ENCODE results near the gene STON2. TPM values are rescaled to one million over a fixed set of nuclear protein-coding genes. Genes with fewer than 3 reads are reported as not detected.

Gene STON2
- total and polyA plus RNA-seq, 4 donors: 1.9 to 30.0 (median 7.3) TPM

- no peak overlapping the region for H3K4me3 ChIP-seq (ENCODE audit: low read depth in 1 of 3, low read length in 3 of 3)
- no peaks in the 10 kb centered on the region for H3K27me3 ChIP-seq (ENCODE audit: control insufficient read depth in 4 of 4, insufficient read depth in 4 of 4, low read length in 3 of 4)
- no peaks in the 10 kb centered on the region for H3K36me3 ChIP-seq (ENCODE audit: control insufficient read depth in 4 of 4, insufficient read depth in 3 of 4, low read depth in 1 of 4, low read length in 3 of 4)
- DNase-seq (ENCODE audit: low spot score): no peak
- no peak for TF ChIP-seq ATF3 (IDR thresholded peaks at IDR 0.05)
- no peak for TF ChIP-seq CTCF (IDR thresholded peaks at IDR 0.05; ENCODE audit: low read depth, low read length, missing input control)
- TF ChIP-seq YY1 (IDR thresholded peaks at IDR 0.05): no peak
- no peak for TF ChIP-seq RAD21 (IDR thresholded peaks at IDR 0.05)
- TF ChIP-seq JUND (IDR thresholded peaks at IDR 0.05): no peak
- TF ChIP-seq, protein P1, sequence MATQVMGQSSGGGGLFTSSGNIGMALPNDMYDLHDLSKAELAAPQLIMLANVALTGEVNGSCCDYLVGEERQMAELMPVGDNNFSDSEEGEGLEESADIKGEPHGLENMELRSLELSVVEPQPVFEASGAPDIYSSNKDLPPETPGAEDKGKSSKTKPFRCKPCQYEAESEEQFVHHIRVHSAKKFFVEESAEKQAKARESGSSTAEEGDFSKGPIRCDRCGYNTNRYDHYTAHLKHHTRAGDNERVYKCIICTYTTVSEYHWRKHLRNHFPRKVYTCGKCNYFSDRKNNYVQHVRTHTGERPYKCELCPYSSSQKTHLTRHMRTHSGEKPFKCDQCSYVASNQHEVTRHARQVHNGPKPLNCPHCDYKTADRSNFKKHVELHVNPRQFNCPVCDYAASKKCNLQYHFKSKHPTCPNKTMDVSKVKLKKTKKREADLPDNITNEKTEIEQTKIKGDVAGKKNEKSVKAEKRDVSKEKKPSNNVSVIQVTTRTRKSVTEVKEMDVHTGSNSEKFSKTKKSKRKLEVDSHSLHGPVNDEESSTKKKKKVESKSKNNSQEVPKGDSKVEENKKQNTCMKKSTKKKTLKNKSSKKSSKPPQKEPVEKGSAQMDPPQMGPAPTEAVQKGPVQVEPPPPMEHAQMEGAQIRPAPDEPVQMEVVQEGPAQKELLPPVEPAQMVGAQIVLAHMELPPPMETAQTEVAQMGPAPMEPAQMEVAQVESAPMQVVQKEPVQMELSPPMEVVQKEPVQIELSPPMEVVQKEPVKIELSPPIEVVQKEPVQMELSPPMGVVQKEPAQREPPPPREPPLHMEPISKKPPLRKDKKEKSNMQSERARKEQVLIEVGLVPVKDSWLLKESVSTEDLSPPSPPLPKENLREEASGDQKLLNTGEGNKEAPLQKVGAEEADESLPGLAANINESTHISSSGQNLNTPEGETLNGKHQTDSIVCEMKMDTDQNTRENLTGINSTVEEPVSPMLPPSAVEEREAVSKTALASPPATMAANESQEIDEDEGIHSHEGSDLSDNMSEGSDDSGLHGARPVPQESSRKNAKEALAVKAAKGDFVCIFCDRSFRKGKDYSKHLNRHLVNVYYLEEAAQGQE (IDR thresholded peaks at IDR 0.05): no peak
- peak; percentile 27 for TF ChIP-seq FOXA1 (IDR thresholded peaks at IDR 0.05)
- TF ChIP-seq TAF1 (conservative IDR thresholded peaks at IDR 0.05): no peak
- TF ChIP-seq GABPA (IDR thresholded peaks at IDR 0.05 in 1 of 2, conservative IDR thresholded peaks at IDR 0.05 in 1 of 2): no peak
- TF ChIP-seq SP1 (IDR thresholded peaks at IDR 0.05): no peak
- TF ChIP-seq, protein P2, sequence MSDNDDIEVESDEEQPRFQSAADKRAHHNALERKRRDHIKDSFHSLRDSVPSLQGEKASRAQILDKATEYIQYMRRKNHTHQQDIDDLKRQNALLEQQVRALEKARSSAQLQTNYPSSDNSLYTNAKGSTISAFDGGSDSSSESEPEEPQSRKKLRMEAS (IDR thresholded peaks at IDR 0.05): no peak
- TF ChIP-seq RXRA (IDR thresholded peaks at IDR 0.05): peak in 1 of 2 donors; percentile 62
- TF ChIP-seq, protein P3, sequence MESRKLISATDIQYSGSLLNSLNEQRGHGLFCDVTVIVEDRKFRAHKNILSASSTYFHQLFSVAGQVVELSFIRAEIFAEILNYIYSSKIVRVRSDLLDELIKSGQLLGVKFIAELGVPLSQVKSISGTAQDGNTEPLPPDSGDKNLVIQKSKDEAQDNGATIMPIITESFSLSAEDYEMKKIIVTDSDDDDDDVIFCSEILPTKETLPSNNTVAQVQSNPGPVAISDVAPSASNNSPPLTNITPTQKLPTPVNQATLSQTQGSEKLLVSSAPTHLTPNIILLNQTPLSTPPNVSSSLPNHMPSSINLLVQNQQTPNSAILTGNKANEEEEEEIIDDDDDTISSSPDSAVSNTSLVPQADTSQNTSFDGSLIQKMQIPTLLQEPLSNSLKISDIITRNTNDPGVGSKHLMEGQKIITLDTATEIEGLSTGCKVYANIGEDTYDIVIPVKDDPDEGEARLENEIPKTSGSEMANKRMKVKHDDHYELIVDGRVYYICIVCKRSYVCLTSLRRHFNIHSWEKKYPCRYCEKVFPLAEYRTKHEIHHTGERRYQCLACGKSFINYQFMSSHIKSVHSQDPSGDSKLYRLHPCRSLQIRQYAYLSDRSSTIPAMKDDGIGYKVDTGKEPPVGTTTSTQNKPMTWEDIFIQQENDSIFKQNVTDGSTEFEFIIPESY (IDR thresholded peaks at IDR 0.05): peak; percentile 33
- TF ChIP-seq EGR1 (IDR thresholded peaks at IDR 0.05; ENCODE audit: low read depth in 2 of 2): no peak
- TF ChIP-seq FOXA2 (IDR thresholded peaks at IDR 0.05): no peak
- peak; percentile 16 to 31 for TF ChIP-seq HNF4A (conservative IDR thresholded peaks at IDR 0.05)
- TF ChIP-seq NR2F2 (IDR thresholded peaks at IDR 0.05): no peak
- TF ChIP-seq HNF4G (IDR thresholded peaks at IDR 0.05): no peak
- H3K27ac ChIP-seq (ENCODE audit: low read depth in 1 of 2, low read length in 2 of 2): no peak overlapping the region
- H3K9me3 ChIP-seq (ENCODE audit: control insufficient read depth in 4 of 4, low read length in 3 of 4): no peaks in the 10 kb centered on the region
- H3K9ac ChIP-seq (ENCODE audit: low read depth in 1 of 2, low read length in 2 of 2): no peak overlapping the region
- peaks cover 0 to 6% (median 0%) of the 10 kb centered on the region in 4 donors for H3K4me1 ChIP-seq (ENCODE audit: control insufficient read depth in 4 of 4, insufficient read depth in 4 of 4, low read length in 3 of 4)
- 97% methylated on average over 2 of the region's 2 CpGs for WGBS
Observed at GRCh38 chr14:81319314-81319713, 80.8 kb downstream of the STON2 start.
